GM12891 (cell line): Measurements from ENCODE around the gene AMIGO3.

Experiments
- POLR2A ChIP-seq: IDR thresholded peaks from 2 replicates; pipeline ENCODE4 v1.6.1; 2011; ENCODE audit warnings: low read depth, low read length, control low read depth
- TAF1 ChIP-seq: IDR thresholded peaks from 2 replicates; pipeline ENCODE4 v1.6.1; 2011; ENCODE audit warnings: low read depth, low read length, control low read depth

DNA sequence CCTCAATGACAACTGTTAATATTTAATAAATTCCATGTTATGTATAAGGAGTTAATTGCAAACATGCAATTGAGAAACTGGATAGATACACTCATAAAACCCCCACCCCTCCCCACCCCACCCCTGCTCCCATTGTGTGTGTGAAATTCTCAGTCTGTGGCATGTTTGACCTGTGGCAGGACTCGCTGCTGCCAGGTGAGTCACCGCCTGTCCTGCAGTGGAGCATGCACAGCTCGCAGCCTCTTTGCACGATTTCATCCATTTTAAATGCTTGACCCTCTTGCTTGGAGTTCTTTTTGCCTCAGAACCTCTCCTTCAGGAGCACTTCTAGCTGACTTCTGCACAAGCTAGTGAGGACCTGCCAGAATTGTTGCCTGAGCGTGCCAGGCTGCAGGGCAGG lies 50.6 kb downstream of the AMIGO3 start:
- TF ChIP-seq POLR2A (no peak), TAF1 (no peak)
